Measurements from ENCODE around the gene NINJ1. TPM values are rescaled to one million over a fixed set of nuclear protein-coding genes. Genes with fewer than 3 reads are reported as not detected.
"Not testable (repeated sequence)": the region's sequence is repeated elsewhere in the genome, so short reads cannot be mapped to it uniquely, and the experiment has no call there.

Gene NINJ1
- total RNA-seq, 1 experiment from 2014 or later, result 41.3 TPM

GRCh38 chr9:93107151-93107824 is 26.8 kb downstream of the NINJ1 start:
- Mint-ChIP-seq H3K27me3 (ENCODE audit: low read depth) (no peaks in the 10 kb centered on the region), H3K27ac (no peak overlapping the region), H3K4me1 (peaks cover 7% of the 10 kb centered on the region; the same call in 1 of the 2 replicates), H3K36me3 (peaks cover 5% of the 10 kb centered on the region), H3K4me3 (no peak overlapping the region), H3K9me3 (peaks cover 6% of the 10 kb centered on the region)
- DNase-seq (ENCODE audit: low spot score) (no peak), ATAC-seq (no peak)
- POLR2A ChIA-PET, result no interaction called here
- no peak for TF ChIP-seq ZNF423 (CRISPR knock-in tag; IDR thresholded peaks at IDR 0.05)
- CTCF ChIA-PET, result interaction anchor here (0.6 to 3.3 kb wide), 12 partner anchors 11 to 153 kb away, joined by 3 to 15 read pairs (median 3); partner anchors contain the start of genes CARD19 and NINJ1

- no peak for TF ChIP-seq ZNF317 (CRISPR knock-in tag; IDR thresholded peaks at IDR 0.05; ENCODE audit: borderline replicate concordance, low read depth)
- TF ChIP-seq NR2C2 (CRISPR knock-in tag; IDR thresholded peaks at IDR 0.05), result no peak
- TF ChIP-seq ZNF396 (CRISPR knock-in tag; IDR thresholded peaks at IDR 0.05; ENCODE audit: borderline replicate concordance), result no peak
- TF ChIP-seq ZNF532 (CRISPR knock-in tag; IDR thresholded peaks at IDR 0.05; ENCODE audit: borderline replicate concordance), result no peak
- TF ChIP-seq EMX1 (CRISPR knock-in tag; IDR thresholded peaks at IDR 0.05), result no peak
- no peak for TF ChIP-seq RORB (CRISPR knock-in tag; IDR thresholded peaks at IDR 0.05)
- no peak for TF ChIP-seq PRDM15 (CRISPR knock-in tag; IDR thresholded peaks at IDR 0.05)
- no peak for TF ChIP-seq ETV6 (CRISPR knock-in tag; IDR thresholded peaks at IDR 0.05)
- Mint-ChIP-seq H3K4me1 (peaks cover 7% of the 10 kb centered on the region; the same call in 1 of the 2 replicates), H3K27me3 (ENCODE audit: low read depth) (no peaks in the 10 kb centered on the region), H3K27ac (no peak overlapping the region), H3K36me3 (peaks cover 7% of the 10 kb centered on the region), H3K9me3 (peaks cover 11% of the 10 kb centered on the region), H3K4me3 (no peak overlapping the region)
- ChIA-PET POLR2A (no interaction called here), CTCF (interaction anchor here (0.7 to 3.3 kb wide), 3 partner anchors 9 to 102 kb away, joined by 3 to 15 read pairs (median 11); no protein-coding TSS in a partner anchor)
- DNase-seq (ENCODE audit: low spot score), result no peak
- no peak for ATAC-seq
Observed at GRCh38 chr9:93105620-93106019, 28.4 kb downstream of the NINJ1 start.

GRCh38 chr9:93101086-93101485 is 33.0 kb downstream of the NINJ1 start:
- H3K27me3 Mint-ChIP-seq (ENCODE audit: low read depth); H3K4me3 Mint-ChIP-seq: not testable (repeated sequence)

GRCh38 chr9:93100276-93100636 is 33.8 kb downstream of the NINJ1 start:
- DNase-seq (ENCODE audit: low spot score), result no peak
- no peak overlapping the region for H3K27ac Mint-ChIP-seq
- H3K9me3 Mint-ChIP-seq, result peaks cover 14% of the 10 kb centered on the region
- TF ChIP-seq GABPB1 (CRISPR knock-in tag; IDR thresholded peaks at IDR 0.05) (no peak), ZNF138 (CRISPR knock-in tag; conservative IDR thresholded peaks at IDR 0.05) (no peak), STAT6 (CRISPR knock-in tag; conservative IDR thresholded peaks at IDR 0.05; ENCODE audit: low read depth) (no peak), ATF2 (CRISPR knock-in tag; IDR thresholded peaks at IDR 0.05; ENCODE audit: borderline replicate concordance, low read depth) (no peak), ZSCAN18 (CRISPR knock-in tag; IDR thresholded peaks at IDR 0.05) (no peak), ZBTB21 (CRISPR knock-in tag; IDR thresholded peaks at IDR 0.05; ENCODE audit: borderline replicate concordance) (no peak)

More at GRCh38 chr9:93101086-93101485, 33.0 kb downstream of the NINJ1 start:
- DNase-seq (ENCODE audit: low spot score); H3K27ac Mint-ChIP-seq; H3K36me3 Mint-ChIP-seq; POLR2A ChIA-PET; ATAC-seq; CTCF ChIA-PET: not testable (repeated sequence)
- Mint-ChIP-seq H3K4me1 (peaks cover 11% of the 10 kb centered on the region), H3K9me3 (peaks cover 14% of the 10 kb centered on the region)

More at GRCh38 chr9:93100276-93100636, 33.8 kb downstream of the NINJ1 start:
- H3K4me3 Mint-ChIP-seq, result no peak overlapping the region
- no peaks in the 10 kb centered on the region for H3K27me3 Mint-ChIP-seq (ENCODE audit: low read depth)
- peaks cover 11% of the 10 kb centered on the region for H3K4me1 Mint-ChIP-seq
- no peak for ATAC-seq
- ChIA-PET CTCF (no interaction called here), POLR2A (no interaction called here)
- peaks cover 8% of the 10 kb centered on the region for H3K36me3 Mint-ChIP-seq
